ENCODE results near the gene TCFL5.

DNA sequence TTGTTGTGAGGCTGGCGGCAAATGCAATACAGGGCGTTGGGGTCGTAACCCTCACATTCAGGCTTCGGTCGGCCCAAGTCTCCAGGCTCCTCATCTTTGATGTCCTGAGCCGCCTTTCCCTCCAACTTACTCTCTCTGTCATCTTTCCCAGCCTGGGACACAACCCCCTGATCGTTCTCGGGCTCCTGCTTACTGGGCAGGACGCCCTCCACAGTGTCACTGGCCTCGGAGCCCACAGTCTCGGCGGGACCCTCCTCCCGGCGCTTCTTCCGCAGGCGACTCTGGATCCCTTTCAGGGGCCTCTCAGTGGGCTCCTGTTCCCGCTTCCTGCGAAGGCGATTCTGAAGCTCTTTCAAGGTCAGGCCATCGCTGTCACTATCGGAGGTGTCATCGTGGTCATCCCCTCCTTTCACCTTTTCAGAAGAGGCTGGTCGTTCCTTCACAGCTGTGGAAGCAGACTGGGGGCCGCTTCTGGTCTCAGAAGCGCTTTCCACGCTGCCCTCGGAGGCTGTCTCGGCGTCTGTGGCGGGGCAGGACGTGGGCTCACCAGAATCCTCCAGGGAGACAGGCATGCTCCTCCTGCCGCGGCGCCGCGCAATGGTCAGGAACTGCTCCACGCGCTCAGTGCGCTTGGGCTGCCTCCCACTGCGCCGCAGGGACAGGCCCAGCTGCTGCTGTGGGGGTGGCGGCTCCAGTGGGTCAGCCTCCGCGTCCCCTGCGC, 49.3 kb upstream of the TCFL5 start:
- TF ChIP-seq, protein P1, sequence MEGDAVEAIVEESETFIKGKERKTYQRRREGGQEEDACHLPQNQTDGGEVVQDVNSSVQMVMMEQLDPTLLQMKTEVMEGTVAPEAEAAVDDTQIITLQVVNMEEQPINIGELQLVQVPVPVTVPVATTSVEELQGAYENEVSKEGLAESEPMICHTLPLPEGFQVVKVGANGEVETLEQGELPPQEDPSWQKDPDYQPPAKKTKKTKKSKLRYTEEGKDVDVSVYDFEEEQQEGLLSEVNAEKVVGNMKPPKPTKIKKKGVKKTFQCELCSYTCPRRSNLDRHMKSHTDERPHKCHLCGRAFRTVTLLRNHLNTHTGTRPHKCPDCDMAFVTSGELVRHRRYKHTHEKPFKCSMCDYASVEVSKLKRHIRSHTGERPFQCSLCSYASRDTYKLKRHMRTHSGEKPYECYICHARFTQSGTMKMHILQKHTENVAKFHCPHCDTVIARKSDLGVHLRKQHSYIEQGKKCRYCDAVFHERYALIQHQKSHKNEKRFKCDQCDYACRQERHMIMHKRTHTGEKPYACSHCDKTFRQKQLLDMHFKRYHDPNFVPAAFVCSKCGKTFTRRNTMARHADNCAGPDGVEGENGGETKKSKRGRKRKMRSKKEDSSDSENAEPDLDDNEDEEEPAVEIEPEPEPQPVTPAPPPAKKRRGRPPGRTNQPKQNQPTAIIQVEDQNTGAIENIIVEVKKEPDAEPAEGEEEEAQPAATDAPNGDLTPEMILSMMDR (IDR thresholded peaks at IDR 0.05): no peak
- TF ChIP-seq, protein P2, sequence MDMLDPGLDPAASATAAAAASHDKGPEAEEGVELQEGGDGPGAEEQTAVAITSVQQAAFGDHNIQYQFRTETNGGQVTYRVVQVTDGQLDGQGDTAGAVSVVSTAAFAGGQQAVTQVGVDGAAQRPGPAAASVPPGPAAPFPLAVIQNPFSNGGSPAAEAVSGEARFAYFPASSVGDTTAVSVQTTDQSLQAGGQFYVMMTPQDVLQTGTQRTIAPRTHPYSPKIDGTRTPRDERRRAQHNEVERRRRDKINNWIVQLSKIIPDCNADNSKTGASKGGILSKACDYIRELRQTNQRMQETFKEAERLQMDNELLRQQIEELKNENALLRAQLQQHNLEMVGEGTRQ (CRISPR knock-in tag; IDR thresholded peaks at IDR 0.05): no peak

Measured in WTC11 (cell line).